ENCODE measurements around the gene CLPSL1.

DNA sequence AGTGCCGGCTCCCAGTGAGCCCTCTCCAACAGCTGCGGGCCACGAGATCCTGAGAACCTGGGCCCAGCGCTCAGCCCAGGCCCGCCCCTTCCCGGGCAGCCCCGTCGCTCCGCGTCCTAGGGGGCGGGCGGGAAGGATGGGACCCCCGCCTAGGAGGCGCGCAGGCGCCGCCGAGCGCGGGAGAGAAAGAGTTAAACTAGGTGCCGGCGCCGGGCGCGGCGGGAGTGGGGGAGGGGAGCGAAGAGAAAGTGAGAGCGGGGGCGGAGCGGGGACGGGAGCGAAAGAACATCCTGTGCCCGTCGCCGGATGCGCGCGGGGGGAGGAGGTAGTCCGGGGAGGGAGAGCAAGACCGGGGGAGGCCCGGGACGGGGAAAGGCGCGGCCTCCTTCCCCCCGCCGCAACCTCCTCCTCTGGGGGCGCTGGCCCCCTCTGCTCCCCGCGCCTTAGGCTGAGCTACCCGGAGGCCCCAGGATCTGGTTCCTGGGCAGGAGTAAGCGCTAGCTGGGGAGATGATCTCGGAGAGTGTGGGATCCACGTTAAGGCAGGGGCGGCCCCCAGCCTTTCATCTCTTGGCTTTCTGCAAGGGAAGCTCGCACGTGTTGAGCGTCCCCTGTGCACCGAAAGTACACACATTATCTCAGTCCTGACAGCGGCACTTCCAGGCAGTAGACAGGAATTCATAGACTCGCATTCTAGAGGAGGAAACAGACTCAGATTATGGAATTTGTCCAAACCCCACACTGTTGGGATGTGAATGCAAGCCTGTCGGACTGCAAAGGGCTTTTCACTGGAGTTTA lies 48.9 kb upstream of the CLPSL1 start:
- TF ChIP-seq CTCF (IDR thresholded peaks at IDR 0.05) (peak; percentile 11), EZH2 (IDR thresholded peaks at IDR 0.05; ENCODE audit: borderline replicate concordance, insufficient read depth, low read depth, low read length, poor library complexity, severe bottlenecking) (no peak)
